Endothelial cell of umbilical vein (primary cell): ENCODE measurements around the gene KIF6. TPM values are rescaled to one million over a fixed set of nuclear protein-coding genes. Genes with fewer than 3 reads are reported as not detected.

ENCODE experiments used
- BruUV-seq: library from RNA; stranded (reverse); fragments of 400-500 nt; replicated peaks from 2 replicates; lab custom pipeline; 2021; lab: Mats Ljungman, UMichigan
- CTCF ChIA-PET: fragments of 300-600, 350-600 bp; sonication (Branson Sonifier 250); formaldehyde crosslinking; loops from one replicate; lab custom pipeline; 2021; ENCODE audit warnings: antibody characterized with exemption, inconsistent platforms; lab: Charles Lee
- POLR2A ChIA-PET: fragments of 300-600, 350-600 bp; sonication (Branson Sonifier 250); formaldehyde crosslinking; loops from one replicate; lab custom pipeline; 2021; ENCODE audit warnings: antibody characterized with exemption, inconsistent platforms; lab: Charles Lee
- DNase-seq: peaks from one replicate; pipeline ENCODE4 v3.0.0-alpha.2; 2011; ENCODE audit warnings: low read depth, low spot score
- FAIRE-seq: peaks from 2 replicates; lab custom pipeline; 2011; peaks lifted over from hg19 to GRCh38; lab: Jason Lieb, UNC
- H2AFZ ChIP-seq: 2 replicates; pipeline ENCODE4 v1.6.0; 2012; ENCODE audit warnings: low read depth, low read length, control low read depth, inconsistent platforms
- H3K27ac ChIP-seq: 2 replicates; pipeline ENCODE4 v1.5.1; 2011; ENCODE audit warnings: low read depth, mild to moderate bottlenecking, control low read depth, low read length, moderate library complexity; ENCODE audit not compliant: insufficient read depth
- H3K27me3 ChIP-seq, 2 experiments: 2 replicates each; pipeline versions ENCODE4 v1.6.0 to v1.6.1; 2011; ENCODE audit warnings: low read length in 2 of 2, mixed read lengths in 1 of 2; ENCODE audit not compliant: control insufficient read depth in 2 of 2, insufficient read depth in 2 of 2
- H3K36me3 ChIP-seq, 2 experiments: 2 replicates in 1 of 2; 3 replicates in 1 of 2; pipeline ENCODE4 v1.5.1; 2011; ENCODE audit warnings: low read length in 2 of 2, mild to moderate bottlenecking in 1 of 2, moderate library complexity in 1 of 2; ENCODE audit not compliant: control insufficient read depth in 2 of 2, insufficient read depth in 2 of 2; ENCODE audit errors: extremely low read depth in 1 of 2
- H3K4me1 ChIP-seq: 3 replicates; pipeline ENCODE4 v1.5.1; 2011; ENCODE audit warnings: mild to moderate bottlenecking, low read length; ENCODE audit not compliant: control insufficient read depth, insufficient read depth; ENCODE audit errors: extremely low read depth
- H3K4me2 ChIP-seq: 2 replicates; pipeline ENCODE4 v1.6.1; 2011; ENCODE audit warnings: low read length, control low read depth, mixed read lengths; ENCODE audit not compliant: insufficient read depth
- H3K4me3 ChIP-seq, 3 experiments: fragments of 200-600 bp in 1 of 3; sonication (generic), shearing (Covaris generic) in 1 of 3; replicated peaks in 1 of 3; 2 replicates each; pipeline ENCODE4 v1.5.1; 2011 to 2016; ENCODE audit warnings: control low read depth in 3 of 3, low read length in 3 of 3, mild to moderate bottlenecking in 2 of 3, inconsistent platforms in 1 of 3, low read depth in 1 of 3, moderate library complexity in 1 of 3; ENCODE audit not compliant: insufficient read depth in 1 of 3
- H3K79me2 ChIP-seq: 2 replicates; pipeline ENCODE4 v1.6.0; 2012; ENCODE audit warnings: low read length, inconsistent platforms; ENCODE audit not compliant: control insufficient read depth, insufficient read depth
- H3K9ac ChIP-seq: replicated peaks from 2 replicates; pipeline ENCODE3; 2011; ENCODE audit warnings: low read length, control low read depth; ENCODE audit not compliant: insufficient read depth; ENCODE audit errors: extremely low read depth
- H3K9me1 ChIP-seq: replicated peaks from 3 replicates; pipeline ENCODE4 v1.6.0; 2011; ENCODE audit warnings: mild to moderate bottlenecking, low read length; ENCODE audit not compliant: control insufficient read depth, insufficient read depth; ENCODE audit errors: extremely low read depth
- H3K9me3 ChIP-seq: replicated peaks from 2 replicates; pipeline ENCODE4 v1.5.1; 2012; ENCODE audit warnings: low read length, inconsistent platforms; ENCODE audit not compliant: control insufficient read depth, insufficient read depth
- H4K20me1 ChIP-seq: replicated peaks from 2 replicates; pipeline ENCODE3; 2011; ENCODE audit warnings: mild to moderate bottlenecking, low read length; ENCODE audit not compliant: control insufficient read depth, insufficient read depth; ENCODE audit errors: extremely low read depth
- CTCF ChIP-seq, 2 donors: IDR thresholded peaks; 1 replicate in 1 of 2; 2 replicates in 1 of 2; pipeline ENCODE4 v1.5.1; 2011; ENCODE audit warnings: low read length in 2 of 2, mild to moderate bottlenecking in 2 of 2, moderate library complexity in 2 of 2, control low read depth in 1 of 2, inconsistent platforms in 1 of 2, low read depth in 1 of 2; ENCODE audit not compliant: insufficient read depth in 1 of 2; ENCODE audit errors: extremely low read depth in 1 of 2
- EZH2 ChIP-seq: IDR thresholded peaks from 2 replicates; pipeline ENCODE4 v1.6.1; 2012; ENCODE audit warnings: borderline replicate concordance, low read depth, mild to moderate bottlenecking, moderate library complexity, low read length, inconsistent platforms; ENCODE audit not compliant: severe bottlenecking
- FOS ChIP-seq: IDR thresholded peaks from 2 replicates; pipeline ENCODE4 v1.6.1; 2011; ENCODE audit warnings: mild to moderate bottlenecking, low read length, moderate library complexity, borderline replicate concordance; ENCODE audit not compliant: insufficient read depth
- GATA2 ChIP-seq: IDR thresholded peaks from 2 replicates; pipeline ENCODE4 v1.7.0; 2011; ENCODE audit warnings: low read depth, mild to moderate bottlenecking, moderate library complexity, mixed read lengths, low read length; ENCODE audit not compliant: insufficient read length, insufficient read depth
- JUN ChIP-seq: IDR thresholded peaks from 2 replicates; pipeline ENCODE4 v1.6.1; 2011; ENCODE audit warnings: borderline replicate concordance, low read depth; ENCODE audit not compliant: insufficient read length, insufficient read depth
- MYC ChIP-seq: IDR thresholded peaks from one replicate; pipeline ENCODE4 v1.6.1; 2011; ENCODE audit warnings: mild to moderate bottlenecking, low read depth, low read length
- POLR2A ChIP-seq: IDR thresholded peaks from 2 replicates; pipeline ENCODE4 v1.6.1; 2012; ENCODE audit warnings: low read depth, mild to moderate bottlenecking, control low read depth, low read length
- POLR2AphosphoS5 ChIP-seq: IDR thresholded peaks from 2 replicates; pipeline ENCODE4 v1.6.1; 2012; ENCODE audit warnings: low read depth, mild to moderate bottlenecking, control low read depth, low read length, moderate library complexity; ENCODE audit not compliant: insufficient read depth
- dilution Hi-C: fragments of 300-500 bp; cut with MboI; formaldehyde crosslinking; loops from one replicate; pipeline ENCODE4 v1.15.0; 2019; ENCODE audit warnings: low sequenced_read_pairs; ENCODE audit not compliant: extremely low pct_ligation_motif_present
- intact Hi-C: fragments of 100-400 bp; cut with micrococcal nuclease; formaldehyde crosslinking; loops from one replicate; pipeline ENCODE4 v1.10.0; 2022
- polyA plus RNA-seq, 4 experiments: library from polyadenylated mRNA; depleted of rRNA in 3 of 4; stranded (reverse) in 3 of 4; unstranded in 1 of 4; fragments of >200 nt; gene quantifications; 2 replicates each; pipeline versions ENCODE4 v1.2.1 to v1.2.3, GENCODE V29; 2011 to 2012; ENCODE audit warnings: missing spikeins in 1 of 4
- total RNA-seq: library from RNA; stranded (reverse); gene quantifications from 2 replicates; pipeline ENCODE4 v1.2.3, GENCODE V29; 2021
- TF ChIP-seq, protein P1 (sequence below): IDR thresholded peaks from 2 replicates; pipeline ENCODE4 v1.6.1; 2011; ENCODE audit not compliant: insufficient read depth, insufficient read length

Gene KIF6
- total and polyA plus RNA-seq, 2 donors (not counting 3 experiments of a cell fraction or from before 2014, with no cell fraction given): not detected

GRCh38 chr6:39756582-39756981, 31.4 kb upstream of the KIF6 start:
- CTCF ChIA-PET: no interaction called here
- dilution Hi-C loops: no loop called here
- POLR2A ChIA-PET: no interaction called here

DNA sequence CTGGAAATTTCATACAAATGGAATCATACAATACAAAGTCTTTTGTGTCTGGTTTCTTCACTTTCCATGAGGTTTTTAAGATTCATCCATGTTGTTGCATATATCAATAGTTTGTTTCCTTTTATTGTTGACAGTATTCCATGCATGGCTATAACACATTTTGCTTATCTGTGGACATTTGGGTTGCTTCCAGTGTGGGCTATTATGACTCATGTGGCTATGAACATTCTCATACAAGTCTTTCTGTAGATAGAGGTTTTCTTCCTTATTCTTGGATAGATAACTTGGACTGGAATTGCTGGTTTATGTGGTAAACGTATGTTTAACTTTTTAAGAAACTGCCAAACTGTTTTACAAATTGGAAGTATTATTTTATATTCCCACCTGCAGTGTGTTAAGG, 30.0 kb upstream of the KIF6 start:
- Histone ChIP-seq H3K9ac (no peak overlapping the region), H3K4me2 (no peak overlapping the region), H3K36me3 (no peaks in the 10 kb centered on the region), H3K79me2 (no peaks in the 10 kb centered on the region), H3K27me3 (no peaks in the 10 kb centered on the region), H4K20me1 (no peaks in the 10 kb centered on the region), H3K27ac (no peak overlapping the region), H3K4me3 (no peak overlapping the region), H3K4me1 (no peaks in the 10 kb centered on the region), H2AFZ (no peak overlapping the region), H3K9me1 (no peaks in the 10 kb centered on the region), H3K9me3 (no peaks in the 10 kb centered on the region)
- intact Hi-C loops (no loop called here), dilution Hi-C loops (no loop called here)
- no peak for FAIRE-seq
- no TSS peak for BruUV-seq
- ChIA-PET CTCF (no interaction called here), POLR2A (no interaction called here)
- no peak for DNase-seq
- TF ChIP-seq GATA2 (no peak), FOS (no peak), JUN (no peak), EZH2 (no peak), CTCF (IDR thresholded peaks at IDR 0.05; ENCODE audit: extremely low read depth in 1 of 2, insufficient read depth in 1 of 2, low read depth in 1 of 2, low read length in 2 of 2) (no peak), POLR2AphosphoS5 (no peak), POLR2A (no peak), MYC (no peak)
- TF ChIP-seq, protein P1, sequence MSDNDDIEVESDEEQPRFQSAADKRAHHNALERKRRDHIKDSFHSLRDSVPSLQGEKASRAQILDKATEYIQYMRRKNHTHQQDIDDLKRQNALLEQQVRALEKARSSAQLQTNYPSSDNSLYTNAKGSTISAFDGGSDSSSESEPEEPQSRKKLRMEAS: no peak

More at GRCh38 chr6:39756582-39756981, 31.4 kb upstream of the KIF6 start:
- Histone ChIP-seq H3K9ac (no peak overlapping the region), H3K4me2 (no peak overlapping the region), H3K27ac (no peak overlapping the region), H4K20me1 (no peaks in the 10 kb centered on the region), H3K9me1 (no peaks in the 10 kb centered on the region), H3K9me3 (no peaks in the 10 kb centered on the region), H3K4me1 (no peaks in the 10 kb centered on the region), H3K79me2 (no peaks in the 10 kb centered on the region), H3K27me3 (no peaks in the 10 kb centered on the region), H3K4me3 (no peak overlapping the region), H2AFZ (no peak overlapping the region), H3K36me3 (no peaks in the 10 kb centered on the region)
- BruUV-seq: no TSS peak
- TF ChIP-seq EZH2: no peak
- TF ChIP-seq MYC: no peak
- FAIRE-seq (no peak), DNase-seq (no peak)
- intact Hi-C loops: no loop called here
